ENCODE measurements around the gene COL11A1.

COL11A1 gene

DNA sequence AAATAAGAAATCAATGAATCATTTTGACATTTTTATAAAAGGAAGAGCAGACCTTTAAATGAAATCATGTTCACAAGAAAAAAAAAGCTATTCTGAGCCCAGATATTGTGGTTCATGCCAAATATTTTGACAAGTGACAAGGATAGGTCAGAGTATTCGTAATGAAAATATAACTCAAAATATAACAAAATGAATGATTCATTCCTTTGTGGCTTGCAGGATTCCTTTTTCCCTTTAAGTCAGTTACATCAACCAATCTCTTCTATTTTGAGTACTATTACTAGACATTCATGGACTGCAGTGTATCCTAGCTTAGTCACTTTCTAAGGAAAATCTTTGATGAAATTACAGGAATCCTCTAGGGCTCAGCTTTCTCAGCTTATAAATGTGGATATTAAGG lies 188.7 kb downstream of the COL11A1 start:
- in situ Hi-C loops (cut with MboI; ENCODE audit: low sequenced_read_pairs): no loop called here

DNA sequence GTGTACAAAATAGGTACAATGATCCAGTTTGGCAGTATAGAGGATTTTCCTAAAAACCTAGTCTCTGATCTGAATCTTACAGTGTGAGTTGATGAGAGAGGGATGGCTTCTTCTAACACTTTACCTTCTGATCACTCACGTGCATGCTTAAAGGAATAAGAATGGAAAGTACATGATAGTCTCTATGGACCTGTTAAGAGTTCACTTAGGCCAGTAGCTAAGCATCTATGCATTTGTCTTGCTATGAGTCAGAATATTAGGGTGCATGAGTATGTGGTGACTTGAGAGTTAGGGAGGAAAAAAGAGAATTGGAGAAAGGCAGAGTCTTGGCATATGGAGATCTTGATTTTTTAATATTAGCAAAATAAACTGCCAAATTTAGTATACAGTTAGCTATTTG lies 206.3 kb downstream of the COL11A1 start:
- in situ Hi-C loops (cut with MboI; ENCODE audit: low sequenced_read_pairs): no loop called here

DNA sequence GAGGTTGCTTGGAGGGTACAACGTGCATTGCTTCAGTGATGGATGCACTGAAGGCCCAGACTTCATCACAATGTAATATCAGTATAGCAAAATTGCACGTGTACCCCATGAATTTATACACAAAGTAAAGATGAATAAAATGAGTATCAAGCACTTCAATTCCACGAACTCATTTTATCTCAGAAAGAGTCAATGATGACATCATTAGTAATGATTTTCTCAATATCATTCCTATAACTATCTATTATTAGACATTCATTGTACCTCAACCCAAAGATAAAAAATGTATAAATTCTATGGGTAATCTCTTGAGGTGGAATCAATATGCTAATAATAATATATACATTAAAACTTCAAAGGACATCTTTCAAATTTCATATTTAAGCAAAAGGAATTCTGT lies 208.4 kb downstream of the COL11A1 start:
- in situ Hi-C loops (cut with MboI; ENCODE audit: low sequenced_read_pairs): no loop called here

DNA sequence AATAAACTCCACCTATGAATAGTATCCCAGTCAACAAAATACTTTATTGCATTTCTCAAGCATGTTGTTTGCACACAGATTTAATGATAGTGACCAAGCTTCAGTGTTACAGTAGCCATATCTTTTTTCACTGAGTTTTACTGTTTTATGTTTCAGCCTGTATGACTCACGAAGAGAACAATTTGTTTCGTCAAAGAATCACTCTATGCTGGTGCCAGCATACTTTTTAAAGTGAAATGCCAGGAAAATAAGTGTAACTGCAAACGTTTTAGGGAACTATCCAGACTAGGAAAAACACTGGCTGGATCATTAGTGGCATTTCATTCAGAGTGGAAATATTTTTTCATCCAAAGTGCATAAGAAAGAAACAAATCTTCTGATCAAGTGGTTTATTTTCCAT lies 210.8 kb downstream of the COL11A1 start:
- in situ Hi-C loops (cut with MboI; ENCODE audit: low sequenced_read_pairs): no loop called here

DNA sequence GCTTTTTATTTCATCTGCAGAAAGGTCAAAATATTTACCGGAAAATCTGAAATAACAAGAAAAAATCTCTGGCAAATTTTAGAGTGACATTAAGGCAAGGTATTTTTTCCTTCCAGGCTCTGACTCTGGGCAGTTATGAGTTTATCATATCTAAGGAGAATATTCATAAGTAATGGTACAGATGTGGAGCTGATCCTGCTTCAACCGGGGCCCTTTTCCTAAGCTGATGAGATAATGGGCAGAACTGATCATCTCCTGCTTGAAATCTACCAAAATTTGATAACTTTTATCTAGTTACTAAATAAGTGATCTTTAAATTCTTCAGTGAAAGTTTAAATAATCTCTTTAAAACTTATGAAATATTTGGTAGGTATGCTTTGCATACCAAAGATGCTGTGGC lies 211.6 kb downstream of the COL11A1 start:
- in situ Hi-C loops (cut with MboI; ENCODE audit: low sequenced_read_pairs): no loop called here

DNA sequence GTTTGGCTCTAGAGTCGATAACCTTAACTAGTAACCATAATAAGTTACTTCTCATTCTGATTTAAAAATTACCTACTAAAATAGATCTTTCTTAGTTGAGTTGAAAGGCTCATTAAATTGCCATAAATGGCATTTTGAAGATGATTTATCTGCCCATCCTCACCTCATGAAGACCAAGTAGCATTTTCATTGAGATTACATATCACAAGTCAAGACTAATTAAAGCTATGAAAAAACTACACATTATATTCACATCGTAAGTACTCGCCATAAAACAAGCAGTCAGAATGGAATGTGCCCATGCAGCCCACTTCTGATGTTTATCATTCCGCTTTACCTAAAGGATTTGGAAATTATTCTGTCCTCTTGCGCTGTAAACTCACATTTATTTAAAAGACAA lies 212.0 kb downstream of the COL11A1 start:
- in situ Hi-C loops (cut with MboI; ENCODE audit: low sequenced_read_pairs): no loop called here

DNA sequence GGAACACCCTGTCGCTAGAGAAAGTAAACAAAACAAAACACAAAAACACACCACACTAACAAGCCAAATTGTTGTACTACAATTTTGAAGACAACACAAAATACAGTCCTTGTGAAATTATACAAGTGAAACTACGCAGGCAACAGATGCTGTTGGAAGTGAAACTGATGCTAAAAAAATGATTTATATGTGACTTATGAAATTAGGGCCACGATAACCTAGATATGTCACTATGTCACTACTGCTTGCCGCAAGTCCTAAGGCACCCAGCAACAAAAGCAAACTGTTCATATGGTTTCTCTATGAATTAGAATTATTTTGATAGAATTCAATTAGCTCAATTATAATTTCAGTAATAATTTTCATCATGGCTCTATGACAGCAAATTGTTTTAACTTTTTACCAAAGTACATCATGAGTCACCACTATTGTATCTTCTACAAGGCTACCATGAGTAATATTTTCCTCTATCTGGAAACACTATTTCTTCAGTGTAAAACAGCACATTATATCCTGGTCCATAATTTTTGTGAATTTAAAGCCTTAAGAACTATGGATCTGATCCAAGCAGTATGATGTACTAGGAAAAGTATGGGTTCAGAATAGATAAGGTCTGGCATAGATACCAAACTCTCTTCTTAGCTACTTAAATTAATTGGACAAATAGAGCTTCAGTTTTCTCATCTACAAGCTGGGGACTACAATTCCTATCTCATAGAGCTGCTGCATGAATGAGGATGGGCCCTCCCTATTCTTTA lies 216.3 kb downstream of the COL11A1 start:
- in situ Hi-C loops (cut with MboI; ENCODE audit: low sequenced_read_pairs): no loop called here

DNA sequence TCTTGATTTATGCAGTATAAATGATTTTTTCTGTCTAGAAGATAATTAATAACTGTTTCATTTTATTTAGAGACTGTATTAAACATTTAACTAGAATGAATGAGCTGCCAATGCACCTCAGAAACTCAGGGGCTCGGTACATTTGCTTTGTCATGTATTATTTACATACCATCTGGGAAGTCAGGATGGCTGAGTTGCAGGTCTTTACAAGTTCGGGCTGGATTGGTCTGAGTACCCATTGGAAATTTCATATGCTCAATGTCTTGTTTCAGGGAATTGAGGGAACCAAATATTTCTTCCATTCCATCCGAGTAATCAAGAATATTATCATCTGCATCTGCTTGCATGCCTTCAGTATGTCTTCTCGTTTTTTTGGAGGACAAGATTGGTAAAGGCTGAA lies 221.7 kb downstream of the COL11A1 start:
- in situ Hi-C loops (cut with MboI; ENCODE audit: low sequenced_read_pairs): no loop called here

DNA sequence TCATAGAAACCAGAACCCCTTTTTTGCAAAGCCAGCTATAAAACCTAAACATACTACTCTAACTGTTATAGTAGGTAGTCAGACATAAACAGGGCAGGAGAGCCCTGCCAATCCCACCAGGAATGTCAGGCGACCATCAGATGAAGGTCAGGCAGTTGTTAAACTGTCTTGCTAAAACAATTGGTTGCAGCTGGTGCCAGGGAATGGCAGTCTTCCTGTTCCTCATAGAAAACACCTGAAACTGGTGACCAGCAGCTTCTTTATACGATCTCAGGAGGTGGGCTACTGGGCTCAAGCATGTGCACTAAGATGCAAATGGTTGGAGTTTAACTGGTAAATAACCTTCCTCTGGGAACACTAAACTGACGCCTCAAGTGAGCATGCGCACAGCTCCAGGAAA lies 224.1 kb downstream of the COL11A1 start:
- in situ Hi-C loops (cut with MboI; ENCODE audit: low sequenced_read_pairs): no loop called here

DNA sequence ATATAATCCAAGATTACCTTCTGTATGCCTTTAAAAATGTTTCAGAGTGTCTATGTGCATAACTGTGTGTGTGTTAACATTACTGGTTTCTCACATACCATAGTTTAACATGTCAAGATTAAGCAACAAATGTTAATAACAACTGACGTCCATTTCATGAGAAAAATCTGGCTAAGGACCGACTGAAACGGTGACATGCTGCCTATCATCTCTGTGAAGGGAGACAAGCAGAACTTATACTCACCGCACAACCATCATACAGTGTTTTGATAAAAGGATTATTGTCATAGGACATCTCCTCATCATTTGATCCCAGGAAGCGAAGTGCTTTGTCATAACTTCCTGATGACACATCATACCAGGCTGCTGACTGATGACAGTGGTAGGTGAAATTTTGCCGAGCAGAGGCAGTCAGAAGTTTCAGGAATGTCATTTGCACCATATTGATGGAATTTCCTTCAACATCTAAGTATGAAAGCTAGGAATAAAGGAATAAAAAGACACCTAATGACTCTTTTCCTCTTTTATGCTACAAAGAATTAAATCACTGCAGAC lies 228.8 kb downstream of the COL11A1 start:
- in situ Hi-C loops (cut with MboI; ENCODE audit: low sequenced_read_pairs): no loop called here

DNA sequence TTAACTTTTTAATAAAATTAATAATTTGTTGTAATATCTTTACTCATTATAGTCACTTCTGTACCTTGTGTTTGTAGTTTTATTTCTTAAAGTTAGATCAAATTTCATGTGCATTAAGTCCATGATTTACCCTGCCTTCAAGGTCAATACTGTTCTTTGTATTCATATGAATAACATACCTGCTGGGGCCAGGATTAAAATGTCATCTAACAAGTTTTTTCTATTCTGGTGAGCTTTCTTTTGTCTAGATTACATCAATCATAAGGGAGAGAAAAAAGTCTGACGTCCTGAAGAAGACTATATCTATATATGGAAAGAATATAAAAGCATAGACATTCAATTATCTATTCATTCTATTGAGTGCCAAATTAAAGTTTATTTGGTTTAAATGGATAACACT lies 232.6 kb downstream of the COL11A1 start:
- in situ Hi-C loops (cut with MboI; ENCODE audit: low sequenced_read_pairs): no loop called here

DNA sequence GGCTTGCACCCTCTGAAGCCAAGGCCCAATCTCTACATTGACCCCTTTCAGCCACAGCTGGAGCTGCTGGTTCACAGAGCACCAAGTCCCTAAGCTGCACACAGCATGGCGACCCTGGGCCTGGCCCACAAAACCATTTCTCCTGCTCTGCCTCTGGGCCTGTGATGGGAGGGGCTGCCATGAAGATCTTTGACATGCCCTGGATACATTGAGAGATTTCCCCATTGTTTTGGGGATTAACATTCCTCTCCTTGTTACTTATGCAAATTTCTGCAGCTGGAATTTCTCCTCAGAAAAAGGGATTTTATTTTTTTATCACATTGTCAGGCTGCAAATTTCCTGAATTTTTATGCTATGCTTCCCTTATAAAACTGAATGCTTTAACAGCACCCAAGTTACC lies 235.8 kb downstream of the COL11A1 start:
- in situ Hi-C loops (cut with MboI; ENCODE audit: low sequenced_read_pairs): no loop called here

DNA sequence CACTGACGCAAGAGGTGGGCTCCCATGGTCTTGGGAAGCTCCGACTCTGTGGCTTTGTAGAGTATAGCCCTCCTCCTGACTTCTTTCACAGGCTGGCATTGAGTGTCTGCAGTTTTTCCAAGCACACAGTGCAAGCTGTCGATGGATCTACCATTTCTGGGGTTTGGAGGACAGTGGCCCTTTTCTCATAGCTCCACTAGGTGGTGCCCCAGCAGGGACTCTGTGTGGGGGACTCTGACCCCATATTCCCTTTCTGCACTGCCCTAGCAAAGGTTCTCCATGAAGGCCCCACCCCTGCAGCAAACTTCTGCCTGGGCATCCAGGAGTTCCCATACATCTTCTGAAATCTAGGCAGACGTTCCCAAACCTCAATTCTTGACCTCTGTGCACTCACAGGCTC lies 236.2 kb downstream of the COL11A1 start:
- in situ Hi-C loops (cut with MboI; ENCODE audit: low sequenced_read_pairs): no loop called here

DNA sequence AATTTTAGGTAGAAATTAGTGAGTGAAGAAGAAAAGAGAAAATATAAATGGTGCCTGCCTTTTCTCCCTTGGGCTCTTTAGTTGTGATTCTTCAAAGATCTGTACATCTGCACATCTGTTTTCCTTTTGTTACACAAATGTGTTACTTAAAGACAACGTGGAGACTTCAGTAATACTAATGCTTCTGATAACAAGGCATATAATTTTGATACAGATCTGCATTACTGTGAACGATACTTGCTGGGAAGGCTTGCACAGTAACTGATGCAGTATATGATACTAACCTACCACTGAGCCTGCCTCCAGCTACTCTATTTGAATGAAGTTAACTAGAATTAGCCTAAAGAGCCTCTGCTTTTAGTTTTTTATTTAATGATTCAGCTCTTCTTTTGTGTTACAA lies 244.6 kb downstream of the COL11A1 start:
- in situ Hi-C loops (cut with MboI; ENCODE audit: low sequenced_read_pairs): no loop called here

DNA sequence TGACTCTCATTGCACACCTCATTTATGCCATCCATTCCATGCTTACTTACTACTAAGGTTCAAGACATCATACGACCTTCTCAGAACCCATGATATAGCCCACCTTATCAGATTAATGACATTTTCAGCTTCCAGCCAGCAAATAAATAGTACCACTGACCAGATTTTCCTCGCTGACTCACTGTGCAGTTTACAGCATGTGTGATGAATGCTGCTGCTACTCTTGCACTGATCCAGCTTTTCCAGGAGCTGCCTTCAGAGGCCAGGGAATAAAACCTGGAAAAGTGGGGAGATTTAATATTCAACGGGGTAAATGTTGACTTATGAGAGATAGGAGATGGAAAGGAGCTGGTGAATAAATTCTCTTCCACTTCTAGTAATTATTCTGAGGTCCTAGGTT lies 247.1 kb downstream of the COL11A1 start:
- in situ Hi-C loops (cut with MboI; ENCODE audit: low sequenced_read_pairs): no loop called here

DNA sequence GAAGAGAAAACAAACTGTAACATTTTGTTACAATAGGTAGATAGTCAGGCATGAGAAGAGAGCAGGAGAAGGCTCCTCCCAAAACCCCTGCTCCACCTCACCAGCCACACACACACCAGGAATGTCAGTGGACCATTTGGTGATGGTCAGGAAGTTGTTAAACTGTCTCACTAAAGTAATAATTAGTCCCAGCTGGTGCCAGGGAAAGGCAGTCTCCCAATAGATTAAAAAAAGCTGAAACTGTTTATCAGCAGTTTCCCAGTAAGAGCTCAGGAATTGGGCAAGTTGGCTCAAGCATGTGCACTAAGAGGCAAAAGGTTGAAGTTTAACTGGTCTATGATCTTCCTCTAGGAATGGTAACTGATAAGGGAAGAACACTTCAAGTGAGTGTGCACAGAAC lies 249.6 kb downstream of the COL11A1 start:
- in situ Hi-C loops (cut with MboI; ENCODE audit: low sequenced_read_pairs): no loop called here

DNA sequence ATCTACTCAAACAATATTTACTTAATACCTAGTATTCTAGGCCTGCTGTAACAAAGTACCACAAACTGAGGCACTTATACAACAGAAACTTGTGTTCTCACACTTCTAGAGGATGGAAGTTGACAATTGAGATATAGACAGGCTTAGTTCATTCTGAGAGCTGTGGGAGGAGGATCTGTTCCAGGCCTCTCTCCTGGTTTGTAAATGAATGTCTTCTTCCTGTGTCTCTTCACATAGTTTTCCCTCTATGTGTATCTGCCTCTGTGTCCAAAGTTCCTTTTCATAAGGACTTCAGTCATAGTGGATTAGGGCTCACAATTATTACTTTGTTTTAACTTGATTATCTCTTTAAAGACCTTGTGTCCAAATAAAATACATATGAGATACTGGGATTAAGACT lies 251.1 kb downstream of the COL11A1 start:
- in situ Hi-C loops (cut with MboI; ENCODE audit: low sequenced_read_pairs): no loop called here

DNA sequence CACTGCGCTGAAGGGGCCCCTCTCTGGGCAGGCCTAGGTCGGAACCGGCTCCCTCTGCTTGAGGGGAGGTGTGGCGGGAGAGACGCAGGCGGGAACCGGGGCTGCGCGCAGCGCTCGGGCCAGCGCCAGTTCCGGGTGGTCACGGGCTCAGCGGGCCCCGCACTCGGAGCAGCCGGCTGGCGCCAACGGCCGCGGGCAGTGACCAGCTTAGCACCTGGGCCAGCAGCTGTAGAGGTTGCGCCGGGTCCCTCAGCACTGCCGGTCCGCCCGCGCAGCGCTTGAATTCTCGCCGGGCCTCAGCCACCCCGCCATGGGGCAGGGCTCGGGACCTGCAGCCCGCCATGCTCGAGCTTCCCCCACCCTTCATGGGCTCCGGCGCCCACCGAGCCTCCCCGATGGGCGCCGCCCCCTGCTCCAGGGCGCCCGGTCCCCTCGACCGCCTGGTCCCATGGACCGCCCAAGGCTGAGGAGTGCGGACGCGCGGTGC lies 254.6 kb downstream of the COL11A1 start:
- in situ Hi-C loops (cut with MboI; ENCODE audit: low sequenced_read_pairs): no loop called here

DNA sequence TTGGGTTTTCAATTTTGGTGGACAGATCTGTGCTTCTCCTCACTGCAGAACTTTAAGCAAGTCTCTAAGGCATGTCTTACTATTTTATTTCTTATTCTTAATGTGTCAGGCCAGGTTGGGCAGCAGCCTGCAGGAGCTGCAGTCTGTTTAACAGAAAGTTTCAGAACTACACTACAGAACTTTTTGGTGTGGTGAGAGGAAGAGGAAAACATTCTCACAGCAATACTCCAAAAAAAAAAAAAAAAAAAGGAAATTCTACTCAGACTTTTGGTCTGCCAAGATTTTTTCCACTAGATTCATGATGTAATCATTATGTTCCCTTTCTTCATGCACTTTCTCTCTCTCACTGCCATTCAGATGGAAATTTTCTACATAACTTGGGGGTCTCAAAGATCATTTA lies 255.2 kb downstream of the COL11A1 start:
- in situ Hi-C loops (cut with MboI; ENCODE audit: low sequenced_read_pairs): no loop called here

DNA sequence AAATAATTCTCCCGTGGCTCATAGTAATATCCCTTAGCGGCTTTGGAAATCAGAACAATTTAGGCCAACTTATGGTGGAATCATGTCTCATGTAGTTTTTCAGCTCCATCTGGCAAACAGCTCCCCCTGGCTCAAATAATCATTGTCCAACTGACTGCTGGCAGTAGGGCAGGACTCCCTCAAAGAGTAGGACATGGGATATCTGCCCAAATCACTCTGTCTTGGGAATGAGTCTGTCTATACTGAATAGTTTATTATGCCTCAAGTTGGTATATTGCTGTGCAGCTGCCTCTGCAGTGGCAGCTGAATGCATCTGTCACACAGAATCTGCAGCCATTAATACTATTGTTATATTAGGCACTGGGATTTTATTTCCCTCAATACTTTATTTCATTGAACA lies 255.7 kb downstream of the COL11A1 start:
- in situ Hi-C loops (cut with MboI; ENCODE audit: low sequenced_read_pairs): no loop called here

DNA sequence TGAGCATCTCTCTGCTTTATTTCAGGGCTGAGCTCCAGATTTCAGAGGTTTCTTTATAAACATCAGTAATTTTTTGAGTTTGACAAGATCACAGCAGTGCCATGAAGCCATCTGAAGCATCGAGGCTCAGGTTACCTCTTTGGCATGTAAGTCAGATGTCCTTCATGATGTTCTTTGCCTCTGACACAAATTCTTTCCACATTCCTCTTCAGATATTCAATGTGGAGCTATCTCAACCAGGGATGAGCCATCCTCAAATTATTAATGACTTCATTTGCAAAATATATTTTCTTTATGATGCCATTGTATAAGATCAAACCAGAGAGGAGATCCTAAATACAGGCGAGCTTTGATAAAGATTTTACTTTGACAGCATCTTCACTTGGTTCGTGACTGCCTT lies 256.7 kb downstream of the COL11A1 start:
- in situ Hi-C loops (cut with MboI; ENCODE audit: low sequenced_read_pairs): no loop called here

DNA sequence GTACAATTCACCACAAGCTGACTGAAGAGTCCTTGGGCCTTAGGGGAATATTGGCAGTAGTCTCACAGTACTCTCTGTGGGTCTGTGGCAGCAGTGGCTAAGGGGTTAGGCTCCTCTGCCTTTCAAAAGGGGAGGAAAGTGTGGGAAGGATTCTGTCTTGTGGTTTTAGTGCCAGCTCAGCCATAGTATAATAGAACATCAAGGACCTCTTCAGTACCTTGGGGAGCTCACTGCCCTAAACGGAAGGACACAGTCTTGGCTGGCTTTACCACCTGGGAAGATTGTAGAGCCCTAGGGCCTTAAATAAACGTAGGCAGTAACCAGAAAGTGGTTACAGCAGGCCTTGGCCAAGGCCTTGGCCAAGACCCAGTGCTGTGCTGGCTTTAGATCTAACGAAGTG lies 265.7 kb downstream of the COL11A1 start:
- in situ Hi-C loops (cut with MboI; ENCODE audit: low sequenced_read_pairs): no loop called here

DNA sequence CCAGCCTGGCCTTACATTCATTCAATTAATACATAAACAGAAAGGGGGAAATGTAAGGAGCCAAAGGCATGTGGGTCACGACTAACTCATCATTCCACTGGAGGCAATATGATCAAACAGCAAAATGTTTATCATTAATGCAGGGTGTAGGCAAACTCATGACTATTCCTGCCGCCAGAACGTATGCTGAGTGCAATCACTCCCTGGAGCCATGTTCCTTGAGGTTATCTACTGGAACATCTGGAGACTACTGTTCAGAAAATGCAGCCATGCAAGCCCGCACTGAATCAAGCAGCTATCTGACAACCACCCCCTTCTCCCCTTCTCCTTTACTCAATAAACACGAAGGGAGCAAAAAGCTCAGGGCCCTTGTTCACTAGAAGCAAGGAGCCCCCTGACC lies 267.6 kb downstream of the COL11A1 start:
- in situ Hi-C loops (cut with MboI; ENCODE audit: low sequenced_read_pairs): no loop called here
